ENCODE results near the gene ERMARD.

The ERMARD gene

GRCh38 chr6:169802790-169803189 is 51.4 kb downstream of the ERMARD start:
- DNase-seq (ENCODE audit: low read depth) = no peak

- no peak for DNase-seq (ENCODE audit: low read depth)
Measured at GRCh38 chr6:169803271-169803811, 51.9 kb downstream of the ERMARD start.

- DNase-seq (ENCODE audit: low read depth) = no peak
Measured at GRCh38 chr6:169803816-169804340, 52.5 kb downstream of the ERMARD start.

- no peak for DNase-seq (ENCODE audit: low read depth)
Measured at GRCh38 chr6:169804427-169804826, 53.0 kb downstream of the ERMARD start.

GRCh38 chr6:169805242-169805838 is 53.9 kb downstream of the ERMARD start:
- no peak for DNase-seq (ENCODE audit: low read depth)

- no peak for DNase-seq (ENCODE audit: low read depth)
Measured at GRCh38 chr6:169806701-169807100, 55.3 kb downstream of the ERMARD start.

- DNase-seq (ENCODE audit: low read depth) = no peak
Measured at GRCh38 chr6:169807229-169807628, 55.8 kb downstream of the ERMARD start.

- DNase-seq (ENCODE audit: low read depth) = no peak
Measured at GRCh38 chr6:169807699-169808607, 56.5 kb downstream of the ERMARD start.

- no peak for DNase-seq (ENCODE audit: low read depth)
Measured at GRCh38 chr6:169808608-169808967, 57.2 kb downstream of the ERMARD start.

- no peak for DNase-seq (ENCODE audit: low read depth)
Measured at GRCh38 chr6:169809386-169809785, 58.0 kb downstream of the ERMARD start.

GRCh38 chr6:169810066-169810989 is 58.9 kb downstream of the ERMARD start:
- DNase-seq (ENCODE audit: low read depth) = no peak

GRCh38 chr6:169811072-169811471 is 59.6 kb downstream of the ERMARD start:
- no peak for DNase-seq (ENCODE audit: low read depth)

- DNase-seq (ENCODE audit: low read depth) = no peak
Measured at GRCh38 chr6:169811521-169812256, 60.3 kb downstream of the ERMARD start.

- DNase-seq (ENCODE audit: low read depth) = no peak
Measured at GRCh38 chr6:169812257-169812644, 60.8 kb downstream of the ERMARD start.

GRCh38 chr6:169813969-169814368 is 62.5 kb downstream of the ERMARD start:
- no peak for DNase-seq (ENCODE audit: low read depth)

- DNase-seq (ENCODE audit: low read depth) = no peak
Measured at GRCh38 chr6:169816054-169816453, 64.6 kb downstream of the ERMARD start.

GRCh38 chr6:169816975-169817374 is 65.6 kb downstream of the ERMARD start:
- no peak for DNase-seq (ENCODE audit: low read depth)

GRCh38 chr6:169820358-169820757 is 68.9 kb downstream of the ERMARD start:
- DNase-seq (ENCODE audit: low read depth) = no peak

- no peak for DNase-seq (ENCODE audit: low read depth)
Measured at GRCh38 chr6:169824021-169824420, 72.6 kb downstream of the ERMARD start.

GRCh38 chr6:169824848-169825557 is 73.6 kb downstream of the ERMARD start:
- DNase-seq (ENCODE audit: low read depth) = no peak

Measured in activated T-helper 1 cell treated with Interleukin-2 at 50 U/mL for 16 hours (primary cell).